Activated CD8-positive, alpha-beta memory T cell treated with anti-CD3 and anti-CD28 coated beads for 48 hours (primary cell): ENCODE results near the gene RNF114.
"Not testable (repeated sequence)": the region's sequence is repeated elsewhere in the genome, so short reads cannot be mapped to it uniquely, and the experiment has no call there.

Experiments used
- DNase-seq, 3 experiments: peaks; one replicate each; pipeline ENCODE4 v3.0.0-alpha.2; 2020; ENCODE audit warnings: low read depth in 2 of 3, low spot score in 2 of 3

The RNF114 gene

GRCh38 chr20:49984426-49985153, 48.4 kb downstream of the RNF114 start:
- no peak for DNase-seq

- DNase-seq, result no peak
These were observed 49.0 kb downstream of the RNF114 start for GRCh38 chr20:49985157-49985556.

GRCh38 chr20:49985617-49986016, 49.4 kb downstream of the RNF114 start:
- DNase-seq, result no peak

- DNase-seq, result no peak
These were observed 49.9 kb downstream of the RNF114 start for GRCh38 chr20:49986049-49986448.

GRCh38 chr20:49987015-49987867, 51.0 kb downstream of the RNF114 start:
- no peak for DNase-seq

- no peak for DNase-seq
These were observed 51.9 kb downstream of the RNF114 start for GRCh38 chr20:49987868-49988690.

- no peak for DNase-seq
These were observed 53.3 kb downstream of the RNF114 start for GRCh38 chr20:49989234-49990065.

GRCh38 chr20:49990271-49990720, 54.1 kb downstream of the RNF114 start:
- DNase-seq, result no peak

- DNase-seq, result no peak
These were observed 57.1 kb downstream of the RNF114 start for GRCh38 chr20:49993301-49993751.

- DNase-seq, result no peak
These were observed 59.4 kb downstream of the RNF114 start for GRCh38 chr20:49995586-49995985.

GRCh38 chr20:49998478-49999188, 62.4 kb downstream of the RNF114 start:
- DNase-seq, result not testable (repeated sequence)

- DNase-seq, result peak in 1 of 3 experiments; percentile 36
These were observed 63.1 kb downstream of the RNF114 start for GRCh38 chr20:49999329-49999728.

- DNase-seq, result not testable (repeated sequence)
These were observed 64.5 kb downstream of the RNF114 start for GRCh38 chr20:50000548-50001222.

- DNase-seq, result no peak
These were observed 65.7 kb downstream of the RNF114 start for GRCh38 chr20:50001784-50002311.

GRCh38 chr20:50003253-50003656, 67.1 kb downstream of the RNF114 start:
- DNase-seq, result no peak
